HG02852 (cell line): Measurements from ENCODE around the gene OXCT2.
"Not testable (repeated sequence)": the region's sequence is repeated elsewhere in the genome, so short reads cannot be mapped to it uniquely, and the experiment has no call there.

Experiments
- ATAC-seq: cut with Tn5 transposase; IDR thresholded peaks from one replicate; pipeline ENCODE4 v1.9.1; 2021; ENCODE audit warnings: mild to moderate bottlenecking, moderate library complexity; ENCODE audit not compliant: unreplicated experiment

The OXCT2 gene

DNA sequence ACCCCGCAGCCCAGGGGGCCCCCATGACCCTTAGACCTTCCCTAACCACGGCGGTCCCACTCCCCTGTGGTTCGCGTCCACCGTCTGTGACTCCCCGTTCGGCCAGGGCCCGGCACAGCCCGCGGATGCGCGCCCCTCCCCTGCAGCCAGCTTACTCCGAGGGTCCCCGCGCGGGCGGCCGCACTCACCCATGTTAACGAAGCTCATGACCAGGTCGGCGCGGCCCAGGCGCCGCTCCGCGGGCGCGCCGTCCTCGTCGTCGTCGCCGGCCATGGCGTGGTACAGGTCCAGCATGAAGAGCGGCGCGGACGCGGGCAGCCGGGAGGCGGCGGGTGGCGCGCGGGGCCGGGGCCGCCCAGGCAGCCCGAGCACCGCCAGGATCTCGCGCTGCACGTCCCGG is 16.8 kb upstream of the OXCT2 start:
- ATAC-seq = not testable (repeated sequence)

DNA sequence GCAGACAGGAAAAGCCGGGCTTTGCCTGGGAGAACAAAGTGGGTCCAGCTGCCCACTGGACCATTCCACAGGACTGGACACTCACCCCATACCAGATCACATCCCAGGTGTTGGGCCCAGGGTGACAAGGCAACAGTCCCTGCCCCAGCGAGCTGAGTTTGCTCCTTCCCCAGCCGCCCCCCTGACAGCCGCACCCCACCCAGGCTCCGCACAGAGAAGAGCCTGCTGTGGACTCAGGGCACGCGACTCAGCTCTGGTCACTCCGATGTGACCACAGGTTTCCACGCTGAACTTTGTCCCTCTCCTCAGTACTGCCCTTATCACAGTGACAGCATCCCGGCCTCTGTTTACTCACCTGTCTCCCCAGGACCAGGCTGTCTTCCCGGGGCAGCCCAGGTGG is 16.3 kb upstream of the OXCT2 start:
- ATAC-seq = no peak

DNA sequence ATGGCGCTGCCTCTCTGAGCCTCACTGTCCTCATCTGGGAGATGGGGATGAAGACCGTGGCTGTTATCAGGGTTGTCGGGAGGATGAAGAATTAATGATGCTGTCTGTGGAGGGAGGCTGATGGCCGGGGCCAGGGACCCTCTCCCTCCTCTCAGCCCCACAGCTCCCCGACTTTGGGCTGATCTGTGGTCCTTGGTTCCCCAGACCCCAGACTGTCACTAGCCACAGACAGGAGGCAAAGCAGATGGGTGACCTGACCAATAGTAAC is 15.9 kb upstream of the OXCT2 start:
- not testable (repeated sequence) for ATAC-seq

DNA sequence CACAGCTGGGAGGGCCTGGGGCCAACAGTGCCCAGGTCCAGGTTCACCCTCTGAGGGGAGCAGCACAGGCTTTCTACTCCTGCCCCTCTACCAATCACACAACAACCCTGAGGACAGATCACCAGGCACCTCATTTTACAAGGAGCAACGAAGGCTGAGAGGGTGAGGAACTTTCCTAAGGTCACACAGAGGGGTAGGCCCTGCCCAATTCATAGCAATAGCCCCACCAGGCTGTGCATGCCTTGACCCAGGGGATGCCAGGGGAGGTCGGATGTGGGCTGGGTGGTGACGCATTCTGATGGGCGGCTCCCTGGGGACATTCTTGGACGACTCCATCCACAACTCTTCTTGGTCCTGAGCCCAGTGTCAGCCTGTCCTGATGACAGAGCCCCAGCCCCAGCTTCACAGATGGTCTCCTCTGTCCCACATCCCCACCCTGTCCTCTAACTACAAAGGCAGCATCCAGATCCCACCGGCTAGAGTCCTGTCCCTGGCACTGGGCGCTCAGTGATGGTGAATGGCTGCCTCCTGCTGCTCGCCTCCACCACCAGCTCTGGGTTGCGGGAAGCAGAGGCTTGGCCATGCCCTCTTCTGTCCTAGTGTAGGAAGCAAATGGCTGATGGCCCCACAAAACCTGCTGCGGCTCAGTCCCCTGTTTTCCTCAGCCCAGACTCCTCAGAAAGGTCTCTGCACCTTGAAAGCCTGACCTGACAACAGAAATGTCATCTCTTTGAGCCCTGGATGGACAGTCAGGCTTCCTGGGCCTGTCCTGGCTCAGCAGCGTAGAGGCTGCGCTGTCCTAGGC is 15.4 kb upstream of the OXCT2 start:
- ATAC-seq = not testable (repeated sequence)

DNA sequence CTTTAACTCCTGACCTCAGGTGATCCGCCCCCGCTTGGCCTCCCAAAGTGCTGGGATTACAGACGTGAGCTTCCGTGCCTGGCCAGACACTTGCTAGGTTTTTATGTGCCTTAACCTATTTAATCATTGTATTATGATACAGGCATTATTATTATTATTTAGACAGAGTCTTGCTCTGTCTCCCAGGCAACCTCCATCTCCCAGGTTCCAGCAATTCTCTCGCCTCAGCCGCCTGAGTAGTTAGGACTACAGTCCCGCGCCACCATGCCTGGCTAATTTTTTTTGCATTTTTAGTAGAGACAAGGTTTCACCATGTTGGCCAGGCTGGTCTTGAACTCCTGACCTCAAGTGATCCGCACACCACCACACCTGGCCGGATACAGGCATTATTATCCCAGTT is 11.5 kb upstream of the OXCT2 start:
- ATAC-seq = not testable (repeated sequence)

DNA sequence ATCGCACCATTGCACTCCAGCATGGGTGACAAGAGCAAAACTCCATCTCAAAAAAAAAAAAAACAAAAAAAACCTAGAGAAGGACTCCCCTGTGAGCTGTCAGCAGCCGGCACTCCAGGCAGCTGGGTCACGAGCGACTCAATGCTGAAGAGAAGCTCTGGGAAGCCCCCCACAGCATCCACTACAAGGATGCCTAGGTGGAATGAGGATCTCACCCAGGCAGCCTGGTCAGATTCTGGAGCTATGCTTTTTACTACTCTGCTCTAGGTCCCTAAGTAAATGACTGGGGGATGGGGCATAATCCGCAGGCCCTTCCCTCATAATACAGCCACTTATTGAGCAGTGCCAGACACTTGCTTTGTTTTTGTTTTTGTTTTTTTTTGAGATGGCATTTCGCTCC is 11.0 kb upstream of the OXCT2 start:
- ATAC-seq = no peak

DNA sequence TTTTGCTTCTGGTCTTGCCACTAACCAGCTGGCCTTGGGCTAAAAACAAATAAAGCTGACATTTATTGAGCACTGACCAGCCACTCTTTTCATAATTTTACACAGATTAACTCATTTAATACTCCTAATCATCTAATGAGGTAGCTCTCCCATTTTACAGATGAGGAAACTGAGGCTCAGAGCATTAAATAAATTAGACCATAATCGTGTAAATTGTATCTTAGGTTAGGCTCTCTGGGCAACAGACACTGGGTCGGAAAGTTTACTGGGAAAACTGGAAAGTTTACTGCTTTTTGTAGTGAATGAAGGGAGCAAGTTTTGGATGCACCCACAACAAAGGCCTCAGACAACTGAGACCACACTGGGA is 10.2 kb upstream of the OXCT2 start:
- no peak for ATAC-seq

DNA sequence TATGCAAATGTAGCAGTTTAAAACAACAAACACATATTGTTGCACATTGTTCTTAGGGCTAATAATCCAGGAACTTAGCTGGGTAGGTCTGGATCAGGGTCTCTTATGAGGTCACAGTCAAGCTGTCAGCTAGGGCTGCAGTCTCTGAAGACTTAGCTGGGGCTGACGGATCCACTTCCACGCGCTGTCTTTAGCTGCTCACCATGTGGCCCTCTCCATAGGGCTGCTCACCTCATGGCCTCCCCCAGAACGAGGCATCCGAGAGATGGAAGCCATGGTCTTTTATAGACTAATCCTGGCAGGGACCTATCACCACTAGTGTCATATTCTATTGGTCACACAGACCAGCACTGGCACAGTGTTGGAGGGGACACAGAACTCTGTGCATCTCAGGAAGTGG is 8.7 kb upstream of the OXCT2 start:
- no peak for ATAC-seq

DNA sequence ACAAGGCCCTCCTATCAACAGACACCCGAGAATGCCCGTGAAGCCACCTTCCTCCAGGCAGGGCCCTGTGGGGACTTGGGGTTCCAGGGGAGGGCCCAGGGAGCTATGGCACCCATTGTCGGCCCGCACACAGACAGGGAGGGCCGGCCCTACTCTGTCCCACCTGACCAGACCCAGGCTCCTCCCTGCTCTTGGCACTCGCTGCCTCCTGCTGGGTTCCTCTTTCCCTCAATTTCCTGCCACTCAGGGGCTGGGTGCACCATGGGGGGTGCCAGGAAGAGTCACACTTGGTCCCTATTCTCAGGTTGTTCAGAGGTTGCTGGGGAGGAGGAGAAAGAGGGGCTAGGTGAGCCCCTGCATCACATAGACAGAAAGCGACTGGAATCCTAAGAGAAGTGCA is 8.0 kb upstream of the OXCT2 start:
- no peak for ATAC-seq

DNA sequence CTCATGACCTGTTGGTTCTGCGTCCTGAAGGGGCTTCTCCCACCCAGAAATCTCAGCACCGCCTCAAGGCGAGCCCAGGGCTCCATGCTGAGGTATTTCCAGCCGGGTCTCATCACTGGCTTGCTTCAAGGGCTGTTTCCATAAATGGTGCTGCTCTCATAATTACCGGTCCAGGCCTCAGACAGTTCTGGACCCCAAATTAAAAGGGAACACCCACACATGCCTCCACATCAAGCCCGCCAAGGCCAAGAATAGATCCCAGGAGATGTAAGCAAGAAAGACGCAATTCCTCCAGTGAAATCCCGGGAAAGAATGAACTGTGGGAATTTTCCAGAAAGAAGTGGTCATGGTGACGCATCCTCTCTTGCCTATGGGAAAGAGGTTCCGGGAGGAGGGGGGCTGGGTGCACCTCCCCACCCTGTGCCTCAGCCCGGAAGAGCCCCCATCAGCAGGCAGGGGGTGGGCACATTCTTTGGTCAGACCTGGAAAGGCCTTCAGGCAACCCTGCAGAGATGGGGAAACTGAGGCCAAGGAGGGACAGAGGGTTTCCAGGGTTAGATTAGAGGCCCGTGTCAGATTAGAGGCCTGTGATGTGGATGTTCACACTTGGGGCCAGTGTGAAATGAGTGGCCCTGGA is 7.4 kb upstream of the OXCT2 start:
- not testable (repeated sequence) for ATAC-seq

DNA sequence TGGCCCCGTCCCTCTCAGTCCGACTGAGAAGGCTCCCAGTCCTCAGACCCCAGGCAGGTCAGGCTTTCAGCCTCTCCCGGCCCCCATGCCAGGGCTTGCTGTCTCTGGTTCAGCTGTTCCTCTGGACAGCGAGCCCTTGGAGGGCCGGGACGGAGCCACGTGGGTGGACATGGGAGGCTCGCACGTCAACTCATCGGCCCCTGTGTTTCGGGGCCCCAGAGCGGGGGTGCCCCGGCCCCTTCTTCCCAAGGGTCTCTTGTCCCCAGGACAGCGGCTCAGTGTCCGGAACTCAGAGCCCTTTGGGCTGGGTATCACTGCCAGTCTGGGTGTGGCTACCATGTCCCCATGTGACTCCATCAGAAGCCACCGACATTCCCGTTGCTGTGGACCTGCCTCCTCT is 6.7 kb upstream of the OXCT2 start:
- not testable (repeated sequence) for ATAC-seq

DNA sequence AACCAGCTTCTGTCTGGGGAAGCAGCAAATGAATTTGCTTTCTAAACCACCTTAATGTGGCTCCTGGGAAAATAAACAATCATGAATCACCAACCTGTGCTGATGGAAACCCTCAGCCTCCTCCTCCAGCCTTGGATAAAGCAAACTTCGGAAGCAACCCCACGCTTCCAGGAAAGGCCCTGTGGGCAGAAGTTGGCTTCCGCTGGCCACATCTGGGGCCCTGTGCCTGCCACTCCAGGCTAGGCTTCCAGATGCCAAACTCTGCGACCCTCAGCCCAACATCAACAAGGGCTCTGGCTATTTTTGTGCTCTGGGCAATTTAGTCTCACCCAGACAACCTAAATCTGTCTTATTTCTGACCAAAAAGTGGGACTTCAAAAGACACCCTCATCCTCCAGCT is 6.2 kb upstream of the OXCT2 start:
- no peak for ATAC-seq

DNA sequence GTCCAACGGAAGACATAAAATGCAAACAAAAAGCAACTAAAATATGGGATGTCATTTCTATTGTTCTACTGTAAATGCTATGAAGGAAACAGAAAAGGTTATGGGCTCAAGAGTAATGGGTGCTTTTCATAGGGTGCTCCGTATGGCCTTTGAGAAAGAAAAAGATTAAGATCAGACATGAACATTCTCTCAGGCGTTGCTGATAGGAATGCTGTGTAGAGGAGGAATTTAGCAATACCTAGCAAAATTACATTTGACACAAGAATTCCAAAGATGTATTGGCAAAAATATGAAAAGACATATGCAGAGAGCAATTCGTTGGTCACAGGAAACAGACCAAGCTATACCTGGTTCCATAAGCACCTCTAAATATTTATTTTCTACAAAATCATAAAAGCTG is 5.7 kb upstream of the OXCT2 start:
- ATAC-seq = no peak

DNA sequence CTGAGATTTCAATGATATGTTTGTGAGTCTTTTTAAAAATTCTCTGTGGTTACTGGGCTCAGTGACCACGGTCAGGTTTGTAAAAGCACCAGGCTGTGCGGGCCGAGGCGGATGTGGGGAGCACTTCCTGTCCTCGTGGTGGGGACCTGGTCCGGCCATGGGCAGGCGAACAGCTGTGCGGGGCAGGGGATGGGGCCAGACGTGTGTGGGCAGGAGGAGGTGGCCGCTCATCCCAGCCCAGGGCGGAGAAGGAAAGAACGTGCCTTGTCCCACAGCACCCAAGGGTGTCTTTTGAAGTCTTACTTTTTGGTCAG is 5.2 kb upstream of the OXCT2 start:
- ATAC-seq = peak; percentile 61

DNA sequence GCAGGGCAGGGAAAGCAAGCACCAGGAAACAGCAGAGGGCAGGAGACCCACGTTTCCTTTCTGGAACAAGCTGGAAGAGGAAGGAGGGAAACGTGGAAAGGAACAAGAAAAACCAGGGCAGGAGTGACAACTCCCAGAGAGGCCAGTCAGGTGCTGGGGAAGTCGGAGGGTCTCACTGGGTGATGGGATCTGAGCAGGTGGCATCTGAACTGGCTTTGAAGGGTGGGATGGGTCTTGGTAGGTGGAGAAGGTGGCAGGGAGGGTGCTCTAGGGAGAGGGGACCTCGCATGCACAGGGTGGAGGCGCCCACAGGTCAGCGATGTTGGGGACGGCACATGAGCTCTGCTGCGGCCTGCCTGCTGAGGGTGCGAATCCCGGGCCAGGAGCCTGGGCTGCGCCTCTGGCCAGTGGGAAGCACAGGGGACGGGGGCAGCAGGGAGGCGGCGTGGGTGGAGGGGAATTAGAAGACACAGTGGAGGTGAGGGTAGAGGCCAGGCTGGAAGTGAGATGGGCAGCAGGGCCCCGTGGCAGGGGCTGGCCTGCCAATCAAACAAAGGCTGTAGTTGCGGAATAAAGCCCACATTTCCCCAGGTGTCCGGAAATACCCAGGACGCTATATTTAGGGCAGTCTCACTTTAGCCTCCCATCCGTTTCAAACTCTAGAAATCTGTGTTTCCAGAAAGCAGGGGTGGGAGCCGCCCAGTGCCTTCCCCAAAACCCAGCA is 4.7 kb upstream of the OXCT2 start:
- peak; percentile 70 for ATAC-seq

DNA sequence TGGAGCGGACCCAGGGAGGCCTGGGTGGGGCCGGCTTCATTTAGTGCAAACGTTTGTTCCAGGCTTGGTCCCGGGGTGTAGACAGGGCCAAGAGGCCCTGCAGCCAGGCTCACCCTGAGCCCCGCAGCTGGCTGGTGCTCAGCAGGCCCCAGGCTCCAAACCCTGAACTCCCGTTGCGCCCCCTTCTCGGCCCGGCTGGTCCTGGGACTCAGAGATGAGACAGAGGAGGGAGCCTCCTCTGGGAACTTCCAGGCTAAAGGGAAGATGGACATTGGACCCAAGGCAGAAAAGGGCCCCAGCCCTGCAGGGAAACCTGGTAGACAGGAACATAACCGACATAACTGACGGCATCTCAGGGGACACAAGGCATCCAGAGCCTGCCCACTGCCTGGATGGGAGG is 4.0 kb upstream of the OXCT2 start:
- not testable (repeated sequence) for ATAC-seq

DNA sequence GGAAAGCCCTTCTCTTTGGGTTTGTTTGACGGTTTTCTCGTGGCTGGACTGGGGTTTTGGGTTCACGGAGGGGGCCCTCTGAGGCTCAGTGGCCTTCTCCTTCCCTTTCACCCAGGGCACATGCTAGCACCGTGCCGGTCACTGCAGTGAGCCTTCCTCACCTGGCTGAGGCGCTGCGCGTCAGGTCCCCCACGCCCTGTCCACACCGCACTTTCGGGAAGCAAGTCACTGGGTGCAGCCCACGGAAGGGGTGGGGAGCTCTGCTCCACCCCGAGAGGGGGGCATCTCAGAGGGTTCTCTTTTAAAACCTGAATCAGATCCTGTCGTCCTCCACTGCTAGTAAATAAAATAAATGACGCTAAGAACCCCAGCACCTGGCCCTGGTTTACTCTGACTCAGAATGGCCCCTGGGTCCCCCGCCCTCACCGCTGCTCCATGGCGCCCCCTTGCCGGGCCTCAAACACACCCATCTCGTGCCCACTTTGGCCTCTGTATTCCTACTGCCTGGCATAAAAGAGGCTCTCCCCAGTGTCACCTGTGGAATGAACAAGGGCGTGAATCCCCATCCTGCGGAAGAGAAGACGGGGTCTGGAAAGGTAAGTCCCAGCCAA is 2.3 kb upstream of the OXCT2 start:
- ATAC-seq = not testable (repeated sequence)

DNA sequence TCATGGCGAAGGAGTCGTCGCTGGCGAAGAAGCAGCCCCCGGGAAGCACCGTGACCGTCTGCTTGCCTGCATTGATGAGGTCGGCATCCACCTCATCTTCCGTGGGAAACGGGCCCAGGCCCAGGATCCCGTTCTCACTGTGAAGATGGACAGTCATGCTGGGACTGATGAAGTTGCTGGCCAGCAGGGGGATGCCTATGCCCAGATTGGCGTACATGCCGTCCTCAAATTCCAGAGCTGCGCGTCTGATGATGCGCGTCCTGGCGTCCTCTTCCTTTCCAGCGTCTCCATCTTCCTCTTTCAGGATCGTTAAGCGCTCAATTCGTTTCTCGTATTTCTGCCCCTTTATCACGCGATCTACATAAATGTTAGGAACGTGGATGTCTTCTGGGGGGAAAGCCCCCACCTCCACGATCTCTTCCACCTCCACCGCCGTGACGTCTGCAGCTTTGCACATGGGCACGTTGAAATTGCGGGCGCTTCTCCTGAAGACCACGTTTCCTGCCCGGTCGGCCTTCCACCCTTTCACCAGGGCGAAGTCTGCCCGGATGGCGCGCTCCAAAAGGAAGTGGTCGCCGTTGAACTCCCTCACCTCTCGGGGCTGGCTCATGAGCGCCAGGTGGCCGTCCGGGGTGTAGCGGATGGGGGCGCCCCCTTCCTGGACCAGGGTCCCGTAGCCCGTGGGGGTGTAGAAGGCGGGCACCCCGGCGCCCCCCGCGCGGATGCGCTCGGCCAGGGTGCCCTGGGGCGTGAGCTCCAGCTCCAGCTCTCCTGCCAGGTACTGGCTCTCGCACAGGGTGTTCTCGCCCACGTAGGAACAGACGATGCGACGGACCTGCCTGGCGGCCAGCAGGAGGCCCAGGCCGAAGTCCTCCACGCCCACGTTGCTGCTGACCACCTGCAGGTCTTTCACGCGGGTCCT is 787 bp downstream of the OXCT2 start:
- not testable (repeated sequence) for ATAC-seq

DNA sequence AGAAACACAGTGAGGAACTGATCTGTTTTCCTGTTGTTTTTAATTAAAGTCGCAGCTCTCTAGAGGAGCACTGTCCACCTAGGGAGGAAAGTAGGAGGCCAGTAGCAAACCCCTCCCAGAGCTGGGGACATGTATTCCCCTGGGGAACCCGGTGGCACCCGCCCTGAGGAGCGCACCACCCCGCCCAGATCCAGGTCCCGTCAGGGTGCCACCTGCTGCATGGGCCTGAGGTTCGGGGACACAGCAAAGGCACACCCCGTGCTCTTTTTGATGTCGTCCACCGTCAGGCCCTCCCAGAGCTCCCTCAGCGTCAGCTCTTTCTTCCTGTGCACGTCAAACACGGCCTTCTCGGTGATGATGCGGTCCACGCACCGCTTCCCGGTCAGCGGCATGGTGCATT is 1.6 kb downstream of the OXCT2 start:
- not testable (repeated sequence) for ATAC-seq

DNA sequence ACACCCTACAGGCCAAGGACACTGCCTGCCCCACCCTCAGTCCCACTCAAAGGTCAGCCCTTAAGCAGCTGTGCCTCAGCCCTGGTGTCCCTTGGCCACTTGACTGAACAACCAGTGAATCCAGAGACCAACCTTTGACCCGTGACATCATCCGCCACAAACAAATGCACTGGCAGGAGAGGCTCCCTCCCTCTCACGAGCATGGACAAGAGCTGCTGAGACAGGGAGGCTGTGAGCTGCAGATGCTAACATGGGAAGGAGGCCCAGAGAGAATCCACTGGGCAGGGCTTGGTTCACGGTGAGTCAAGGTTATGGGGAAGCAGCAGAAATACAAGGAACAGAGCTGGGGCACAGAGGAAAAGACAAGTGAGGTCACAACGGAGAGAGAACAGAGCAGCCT is 4.7 kb downstream of the OXCT2 start:
- not testable (repeated sequence) for ATAC-seq

DNA sequence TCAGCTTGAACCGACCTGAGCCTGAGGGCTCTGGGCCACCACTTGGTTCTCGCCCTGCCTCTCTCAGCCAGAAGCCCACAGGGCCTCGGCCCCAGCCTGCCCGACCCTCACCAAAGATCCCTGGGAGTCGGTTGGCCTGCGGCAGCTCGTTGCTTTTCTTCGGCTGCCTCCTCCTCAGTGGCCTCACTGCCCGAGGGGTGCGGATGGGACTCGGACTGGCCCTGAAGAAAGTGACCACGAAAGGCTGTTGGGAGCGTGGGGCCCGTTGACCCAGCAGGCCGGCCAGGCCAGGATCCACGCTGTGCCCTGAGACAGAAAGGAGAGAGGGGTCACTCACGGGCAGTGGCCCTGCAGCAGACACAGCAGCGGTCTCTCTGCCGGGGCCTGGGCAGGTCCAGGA is 6.6 kb downstream of the OXCT2 start:
- not testable (repeated sequence) for ATAC-seq
